ENCODE data around the gene LSM5. TPM values are rescaled to one million over a fixed set of nuclear protein-coding genes. Genes with fewer than 3 reads are reported as not detected.
A peak's percentile ranks its signal among the peaks of the same experiment; 100 is the strongest.

LSM5 gene
- total and polyA plus RNA-seq, 9 of the 15 experiments (the other 6 are each of a cell fraction or from before 2014, with no cell fraction given) = 36.3 to 620 (median 186) TPM

DNA sequence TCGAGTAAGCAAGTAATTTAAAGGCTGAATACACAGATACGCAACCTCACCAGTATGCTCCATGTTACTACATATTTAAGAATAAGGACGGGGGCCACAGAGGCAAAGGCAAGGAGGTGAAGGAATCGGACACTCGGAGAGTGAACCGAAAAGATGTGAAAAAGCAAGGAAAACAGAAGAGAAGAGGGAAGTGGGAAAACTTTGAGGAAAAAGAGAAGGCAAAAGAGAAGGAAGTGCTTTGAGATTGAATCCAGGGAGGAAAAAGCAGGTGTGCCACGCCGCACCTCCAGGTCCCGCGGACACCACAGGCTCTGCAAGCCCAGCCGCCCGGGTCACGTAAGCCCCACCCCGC is 4.7 kb upstream of the LSM5 start (continued):
- TF ChIP-seq SMARCA5 (IDR thresholded peaks at IDR 0.05) = no peak
- TF ChIP-seq ZNF175 (CRISPR knock-in tag; IDR thresholded peaks at IDR 0.05; ENCODE audit: low read depth) = no peak
- peak; percentile 40; the same call in 1 of the 2 replicates for TF ChIP-seq SMARCA4 (IDR thresholded peaks at IDR 0.05)
- TF ChIP-seq ASH1L (IDR thresholded peaks at IDR 0.05; ENCODE audit: borderline replicate concordance, low read depth, partially characterized antibody) = no peak
- TF ChIP-seq TRIM25 (IDR thresholded peaks at IDR 0.05; ENCODE audit: borderline replicate concordance) = 0 out of 2 replicates have a peak, but pooled peaks have one; percentile 43
- TF ChIP-seq HINFP (tag; conservative IDR thresholded peaks at IDR 0.05; ENCODE audit: low read depth) = peak; percentile 73
- TF ChIP-seq SMARCC2 (IDR thresholded peaks at IDR 0.05; ENCODE audit: low read depth) = peak; percentile 36; the same call in 1 of the 2 replicates
- TF ChIP-seq ELF4 (CRISPR knock-in tag; IDR thresholded peaks at IDR 0.05) = peak; percentile 5; the same call in 1 of the 2 replicates
- TF ChIP-seq, protein P1, sequence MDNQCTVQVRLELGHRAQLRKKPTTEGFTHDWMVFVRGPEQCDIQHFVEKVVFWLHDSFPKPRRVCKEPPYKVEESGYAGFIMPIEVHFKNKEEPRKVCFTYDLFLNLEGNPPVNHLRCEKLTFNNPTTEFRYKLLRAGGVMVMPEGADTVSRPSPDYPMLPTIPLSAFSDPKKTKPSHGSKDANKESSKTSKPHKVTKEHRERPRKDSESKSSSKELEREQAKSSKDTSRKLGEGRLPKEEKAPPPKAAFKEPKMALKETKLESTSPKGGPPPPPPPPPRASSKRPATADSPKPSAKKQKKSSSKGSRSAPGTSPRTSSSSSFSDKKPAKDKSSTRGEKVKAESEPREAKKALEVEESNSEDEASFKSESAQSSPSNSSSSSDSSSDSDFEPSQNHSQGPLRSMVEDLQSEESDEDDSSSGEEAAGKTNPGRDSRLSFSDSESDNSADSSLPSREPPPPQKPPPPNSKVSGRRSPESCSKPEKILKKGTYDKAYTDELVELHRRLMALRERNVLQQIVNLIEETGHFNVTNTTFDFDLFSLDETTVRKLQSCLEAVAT (IDR thresholded peaks at IDR 0.05) = peak; percentile 83 to 85
- peak; percentile 87 for TF ChIP-seq KDM5B (IDR thresholded peaks at IDR 0.05; ENCODE audit: insufficient replicate concordance, low read depth, low read length)
- TF ChIP-seq, protein P2, sequence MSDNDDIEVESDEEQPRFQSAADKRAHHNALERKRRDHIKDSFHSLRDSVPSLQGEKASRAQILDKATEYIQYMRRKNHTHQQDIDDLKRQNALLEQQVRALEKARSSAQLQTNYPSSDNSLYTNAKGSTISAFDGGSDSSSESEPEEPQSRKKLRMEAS (CRISPR knock-in tag; IDR thresholded peaks at IDR 0.05) = no peak
- no peak for TF ChIP-seq MYNN (IDR thresholded peaks at IDR 0.05)
- TF ChIP-seq MYNN (CRISPR knock-in tag; IDR thresholded peaks at IDR 0.05) = no peak
- TF ChIP-seq MCM7 (IDR thresholded peaks at IDR 0.05) = 0 out of 4 replicates have a peak, but pooled peaks of 1 of the 2 experiments have one; percentile 29
- peak; percentile 72; the same call in 1 of the 2 replicates for TF ChIP-seq NBN (IDR thresholded peaks at IDR 0.05; ENCODE audit: low read depth)
- TF ChIP-seq POLR2A (conservative IDR thresholded peaks at IDR 0.05) = peak; percentile 93
- peak; percentile 74 for TF ChIP-seq BRD9 (IDR thresholded peaks at IDR 0.05; ENCODE audit: low read depth, partially characterized antibody)
- TF ChIP-seq AFF1 (IDR thresholded peaks at IDR 0.05; ENCODE audit: low read depth in 1 of 2, partially characterized antibody in 2 of 2) = peak; percentile 28 to 61
- TF ChIP-seq, protein P3, sequence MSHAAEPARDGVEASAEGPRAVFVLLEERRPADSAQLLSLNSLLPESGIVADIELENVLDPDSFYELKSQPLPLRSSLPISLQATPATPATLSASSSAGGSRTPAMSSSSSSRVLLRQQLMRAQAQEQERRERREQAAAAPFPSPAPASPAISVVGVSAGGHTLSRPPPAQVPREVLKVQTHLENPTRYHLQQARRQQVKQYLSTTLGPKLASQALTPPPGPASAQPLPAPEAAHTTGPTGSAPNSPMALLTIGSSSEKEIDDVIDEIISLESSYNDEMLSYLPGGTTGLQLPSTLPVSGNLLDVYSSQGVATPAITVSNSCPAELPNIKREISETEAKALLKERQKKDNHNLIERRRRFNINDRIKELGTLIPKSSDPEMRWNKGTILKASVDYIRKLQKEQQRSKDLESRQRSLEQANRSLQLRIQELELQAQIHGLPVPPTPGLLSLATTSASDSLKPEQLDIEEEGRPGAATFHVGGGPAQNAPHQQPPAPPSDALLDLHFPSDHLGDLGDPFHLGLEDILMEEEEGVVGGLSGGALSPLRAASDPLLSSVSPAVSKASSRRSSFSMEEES (CRISPR knock-in tag; IDR thresholded peaks at IDR 0.05) = no peak

Measured in K562 (cell line).